SK-N-SH treated with all-trans-retinoic acid at 6 μM for 48 hours (cell line): ENCODE measurements around the gene KPNB1.

Experiments used
- ATAC-seq: fragments of 200-7000 bp; cut with Tn5 transposase; 3 replicates; pipeline ENCODE4 v1.9.1; 2020; ENCODE audit warnings: mild to moderate bottlenecking, moderate library complexity
- BACH2 ChIP-seq: fragments of 250-450 bp; sonication (Bioruptor Pico); IDR thresholded peaks from 2 replicates; pipeline ENCODE4 v1.9.0; 2021; ENCODE audit warnings: mild to moderate bottlenecking, borderline replicate concordance
- CREB5 ChIP-seq: fragments of 250-450 bp; sonication (Bioruptor Pico); IDR thresholded peaks from 2 replicates; pipeline ENCODE4 v1.5.1; 2020; ENCODE audit warnings: low read depth, mild to moderate bottlenecking, moderate library complexity
- CSDC2 ChIP-seq: fragments of 250-450 bp; sonication (Bioruptor Pico); IDR thresholded peaks from 2 replicates; pipeline ENCODE4 v1.5.0; 2020; ENCODE audit warnings: mild to moderate bottlenecking, moderate library complexity
- CSRNP3 ChIP-seq: fragments of 250-450 bp; sonication (Bioruptor Pico); IDR thresholded peaks from 2 replicates; pipeline ENCODE4 v1.5.1; 2021; ENCODE audit warnings: mild to moderate bottlenecking, moderate library complexity
- GLIS3 ChIP-seq: fragments of 250-450 bp; sonication (Bioruptor Pico); IDR thresholded peaks from 2 replicates; pipeline ENCODE4 v1.5.0; 2020; ENCODE audit warnings: mild to moderate bottlenecking, moderate library complexity
- ISL1 ChIP-seq: fragments of 250-450 bp; sonication (Bioruptor Pico); IDR thresholded peaks from 2 replicates; pipeline ENCODE4 v2.1.2; 2022; ENCODE audit warnings: mild to moderate bottlenecking, moderate library complexity
- OSR1 ChIP-seq: fragments of 250-450 bp; sonication (Bioruptor Pico); IDR thresholded peaks from 2 replicates; pipeline ENCODE4 v1.8.0; 2022; ENCODE audit warnings: moderate library complexity, mild to moderate bottlenecking, inconsistent platforms
- PATZ1 ChIP-seq: fragments of 250-450 bp; sonication (Bioruptor Pico); IDR thresholded peaks from 2 replicates; pipeline ENCODE4 v1.8.0; 2020; ENCODE audit warnings: mild to moderate bottlenecking, moderate library complexity, borderline replicate concordance
- POU6F1 ChIP-seq: fragments of 250-450 bp; sonication (Bioruptor Pico); IDR thresholded peaks from 2 replicates; pipeline ENCODE4 v1.8.0; 2021; ENCODE audit warnings: low read depth, mild to moderate bottlenecking, moderate library complexity, borderline replicate concordance
- PPARA ChIP-seq: fragments of 250-450 bp; sonication (Bioruptor Pico); IDR thresholded peaks from 2 replicates; pipeline ENCODE4 v1.5.0; 2020; ENCODE audit warnings: mild to moderate bottlenecking, borderline replicate concordance
- RARB ChIP-seq: fragments of 250-450 bp; sonication (Bioruptor Pico); IDR thresholded peaks from 2 replicates; pipeline ENCODE4 v1.8.0; 2021; ENCODE audit warnings: mild to moderate bottlenecking, moderate library complexity
- SNAI2 ChIP-seq: fragments of 250-450 bp; sonication (Bioruptor Pico); IDR thresholded peaks from 2 replicates; pipeline ENCODE4 v1.5.0; 2020; ENCODE audit warnings: mild to moderate bottlenecking, moderate library complexity
- TCF4 ChIP-seq: fragments of 250-450 bp; sonication (Bioruptor Pico); IDR thresholded peaks from 2 replicates; pipeline ENCODE4 v1.8.0; 2021; ENCODE audit warnings: mild to moderate bottlenecking, moderate library complexity, borderline replicate concordance
- TSHZ2 ChIP-seq: fragments of 250-450 bp; sonication (Bioruptor Pico); IDR thresholded peaks from 2 replicates; pipeline ENCODE4 v1.5.0; 2020; ENCODE audit warnings: mild to moderate bottlenecking, moderate library complexity
- ZC3H10 ChIP-seq: fragments of 250-450 bp; sonication (Bioruptor Pico); IDR thresholded peaks from 2 replicates; pipeline ENCODE4 v1.5.1; 2021; ENCODE audit warnings: mild to moderate bottlenecking, moderate library complexity
- ZFP30 ChIP-seq: fragments of 450-650 bp; formaldehyde crosslinking; IDR thresholded peaks from 2 replicates; pipeline ENCODE4 v1.5.0; 2022; ENCODE audit warnings: mild to moderate bottlenecking, moderate library complexity
- ZNF70 ChIP-seq: fragments of 450-650 bp; formaldehyde crosslinking; IDR thresholded peaks from 2 replicates; pipeline ENCODE4 v1.5.0; 2020; ENCODE audit warnings: mild to moderate bottlenecking, moderate library complexity
- ZNF8 ChIP-seq: fragments of 450-650 bp; formaldehyde crosslinking; IDR thresholded peaks from 2 replicates; pipeline ENCODE4 v1.5.0; 2020; ENCODE audit warnings: mild to moderate bottlenecking, moderate library complexity

KPNB1 gene

GRCh38 chr17:47603830-47604597 is 45.7 kb upstream of the KPNB1 start:
- peak; percentile 27; the same call in 1 of the 3 replicates for ATAC-seq
- TF ChIP-seq OSR1, result no peak
- no peak for TF ChIP-seq CREB5 (CRISPR knock-in tag)
- TF ChIP-seq GLIS3 (CRISPR knock-in tag), result no peak
- no peak for TF ChIP-seq PATZ1 (CRISPR knock-in tag)
- no peak for TF ChIP-seq TSHZ2 (CRISPR knock-in tag)
- TF ChIP-seq ZNF70, result peak; percentile 56
- TF ChIP-seq ZC3H10 (CRISPR knock-in tag), result no peak
- no peak for TF ChIP-seq BACH2 (CRISPR knock-in tag)
- TF ChIP-seq ZFP30, result no peak
- TF ChIP-seq TCF4 (CRISPR knock-in tag), result peak; percentile 7; the same call in 1 of the 2 replicates
- TF ChIP-seq ZNF8 (CRISPR knock-in tag), result no peak
- no peak for TF ChIP-seq CSRNP3 (CRISPR knock-in tag)
- TF ChIP-seq ISL1, result peak; percentile 75
- TF ChIP-seq SNAI2 (CRISPR knock-in tag), result no peak
- no peak for TF ChIP-seq CSDC2 (CRISPR knock-in tag)
- TF ChIP-seq RARB (CRISPR knock-in tag), result no peak
- no peak for TF ChIP-seq PPARA
- TF ChIP-seq POU6F1, result no peak

GRCh38 chr17:47604598-47604927 is 45.2 kb upstream of the KPNB1 start:
- peak; percentile 47; the same call in 2 of the 3 replicates for ATAC-seq
- TF ChIP-seq TCF4 (CRISPR knock-in tag) (peak; percentile 68; the same call in 1 of the 2 replicates), TSHZ2 (CRISPR knock-in tag) (peak; percentile 52; the same call in 1 of the 2 replicates), CSDC2 (CRISPR knock-in tag) (no peak), SNAI2 (CRISPR knock-in tag) (peak; percentile 60; the same call in 1 of the 2 replicates)
